HG03280 (cell line): Measurements from ENCODE around the gene STUM.

Experiments used
- ATAC-seq: cut with Tn5 transposase; IDR thresholded peaks from one replicate; pipeline ENCODE4 v1.9.1; 2021; ENCODE audit warnings: mild to moderate bottlenecking, moderate library complexity; ENCODE audit not compliant: unreplicated experiment

STUM gene

GRCh38 chr1:226558036-226558650 lies 9.6 kb downstream of the STUM start:
- ATAC-seq = no peak

GRCh38 chr1:226560243-226560642 lies 11.7 kb downstream of the STUM start:
- ATAC-seq = no peak

- ATAC-seq = no peak
Observed at GRCh38 chr1:226562989-226563388, 14.4 kb downstream of the STUM start.

- no peak for ATAC-seq
Observed at GRCh38 chr1:226563666-226564065, 15.1 kb downstream of the STUM start.

- ATAC-seq = no peak
Observed at GRCh38 chr1:226565476-226565875, 16.9 kb downstream of the STUM start.

- no peak for ATAC-seq
Observed at GRCh38 chr1:226566234-226566633, 17.7 kb downstream of the STUM start.

- ATAC-seq = no peak
Observed at GRCh38 chr1:226566760-226567159, 18.2 kb downstream of the STUM start.

- ATAC-seq = no peak
Observed at GRCh38 chr1:226568077-226568831, 19.7 kb downstream of the STUM start.

- ATAC-seq = no peak
Observed at GRCh38 chr1:226568975-226569741, 20.6 kb downstream of the STUM start.

- peak; percentile 64 for ATAC-seq
Observed at GRCh38 chr1:226569879-226570547, 21.4 kb downstream of the STUM start.

- no peak for ATAC-seq
Observed at GRCh38 chr1:226571893-226572292, 23.3 kb downstream of the STUM start.

GRCh38 chr1:226572325-226572726 lies 23.8 kb downstream of the STUM start:
- ATAC-seq = no peak

GRCh38 chr1:226574044-226574443 lies 25.5 kb downstream of the STUM start:
- ATAC-seq = no peak

- ATAC-seq = no peak
Observed at GRCh38 chr1:226574591-226575435, 26.2 kb downstream of the STUM start.

- ATAC-seq = no peak
Observed at GRCh38 chr1:226575436-226575720, 26.8 kb downstream of the STUM start.

GRCh38 chr1:226575739-226576378 lies 27.3 kb downstream of the STUM start:
- ATAC-seq = no peak

- ATAC-seq = no peak
Observed at GRCh38 chr1:226576601-226577000, 28.0 kb downstream of the STUM start.

- no peak for ATAC-seq
Observed at GRCh38 chr1:226577401-226578180, 29.0 kb downstream of the STUM start.

- ATAC-seq = no peak
Observed at GRCh38 chr1:226578946-226579578, 30.5 kb downstream of the STUM start.
